SK-N-SH treated with all-trans-retinoic acid at 6 μM for 48 hours (cell line): ENCODE measurements around the gene CYP2W1.

ENCODE experiments used
- ATAC-seq: fragments of 200-7000 bp; cut with Tn5 transposase; 3 replicates; pipeline ENCODE4 v1.9.1; 2020; ENCODE audit warnings: mild to moderate bottlenecking, moderate library complexity
- ARNTL ChIP-seq: fragments of 450-650 bp; formaldehyde crosslinking; IDR thresholded peaks from 2 replicates; pipeline ENCODE4 v1.5.0; 2020; ENCODE audit warnings: low read depth, mild to moderate bottlenecking, moderate library complexity, borderline replicate concordance
- BACH2 ChIP-seq: fragments of 250-450 bp; sonication (Bioruptor Pico); IDR thresholded peaks from 2 replicates; pipeline ENCODE4 v1.9.0; 2021; ENCODE audit warnings: mild to moderate bottlenecking, borderline replicate concordance
- CSDC2 ChIP-seq: fragments of 250-450 bp; sonication (Bioruptor Pico); IDR thresholded peaks from 2 replicates; pipeline ENCODE4 v1.5.0; 2020; ENCODE audit warnings: mild to moderate bottlenecking, moderate library complexity
- CSRNP3 ChIP-seq: fragments of 250-450 bp; sonication (Bioruptor Pico); IDR thresholded peaks from 2 replicates; pipeline ENCODE4 v1.5.1; 2021; ENCODE audit warnings: mild to moderate bottlenecking, moderate library complexity
- ESRRG ChIP-seq: fragments of 250-450 bp; sonication (Bioruptor Pico); IDR thresholded peaks from 2 replicates; pipeline ENCODE4 v1.6.1; 2021; ENCODE audit warnings: mild to moderate bottlenecking
- GLIS3 ChIP-seq: fragments of 250-450 bp; sonication (Bioruptor Pico); IDR thresholded peaks from 2 replicates; pipeline ENCODE4 v1.5.0; 2020; ENCODE audit warnings: mild to moderate bottlenecking, moderate library complexity
- ISL1 ChIP-seq: fragments of 250-450 bp; sonication (Bioruptor Pico); IDR thresholded peaks from 2 replicates; pipeline ENCODE4 v2.1.2; 2022; ENCODE audit warnings: mild to moderate bottlenecking, moderate library complexity
- PATZ1 ChIP-seq: fragments of 250-450 bp; sonication (Bioruptor Pico); IDR thresholded peaks from 2 replicates; pipeline ENCODE4 v1.8.0; 2020; ENCODE audit warnings: mild to moderate bottlenecking, moderate library complexity, borderline replicate concordance
- POU6F1 ChIP-seq: fragments of 250-450 bp; sonication (Bioruptor Pico); IDR thresholded peaks from 2 replicates; pipeline ENCODE4 v1.8.0; 2021; ENCODE audit warnings: low read depth, mild to moderate bottlenecking, moderate library complexity, borderline replicate concordance
- PPARA ChIP-seq: fragments of 250-450 bp; sonication (Bioruptor Pico); IDR thresholded peaks from 2 replicates; pipeline ENCODE4 v1.5.0; 2020; ENCODE audit warnings: mild to moderate bottlenecking, borderline replicate concordance
- RARB ChIP-seq: fragments of 250-450 bp; sonication (Bioruptor Pico); IDR thresholded peaks from 2 replicates; pipeline ENCODE4 v1.8.0; 2021; ENCODE audit warnings: mild to moderate bottlenecking, moderate library complexity
- SNAI2 ChIP-seq: fragments of 250-450 bp; sonication (Bioruptor Pico); IDR thresholded peaks from 2 replicates; pipeline ENCODE4 v1.5.0; 2020; ENCODE audit warnings: mild to moderate bottlenecking, moderate library complexity
- TCF4 ChIP-seq: fragments of 250-450 bp; sonication (Bioruptor Pico); IDR thresholded peaks from 2 replicates; pipeline ENCODE4 v1.8.0; 2021; ENCODE audit warnings: mild to moderate bottlenecking, moderate library complexity, borderline replicate concordance
- TOX ChIP-seq: fragments of 250-450 bp; sonication (Bioruptor Pico); IDR thresholded peaks from 2 replicates; pipeline ENCODE4 v1.8.0; 2021; ENCODE audit warnings: mild to moderate bottlenecking, moderate library complexity, borderline replicate concordance
- TSHZ2 ChIP-seq: fragments of 250-450 bp; sonication (Bioruptor Pico); IDR thresholded peaks from 2 replicates; pipeline ENCODE4 v1.5.0; 2020; ENCODE audit warnings: mild to moderate bottlenecking, moderate library complexity
- ZC3H10 ChIP-seq: fragments of 250-450 bp; sonication (Bioruptor Pico); IDR thresholded peaks from 2 replicates; pipeline ENCODE4 v1.5.1; 2021; ENCODE audit warnings: mild to moderate bottlenecking, moderate library complexity
- ZFP3 ChIP-seq: fragments of 250-450 bp; sonication (Bioruptor Pico); IDR thresholded peaks from 2 replicates; pipeline ENCODE4 v1.5.0; 2020; ENCODE audit warnings: mild to moderate bottlenecking, moderate library complexity
- ZNF565 ChIP-seq: fragments of 450-650 bp; formaldehyde crosslinking; conservative IDR thresholded peaks from 2 replicates; pipeline ENCODE4 v1.5.0; 2020; ENCODE audit warnings: low read depth, mild to moderate bottlenecking, moderate library complexity
- ZNF70 ChIP-seq: fragments of 450-650 bp; formaldehyde crosslinking; IDR thresholded peaks from 2 replicates; pipeline ENCODE4 v1.5.0; 2020; ENCODE audit warnings: mild to moderate bottlenecking, moderate library complexity
- ZNF8 ChIP-seq: fragments of 450-650 bp; formaldehyde crosslinking; IDR thresholded peaks from 2 replicates; pipeline ENCODE4 v1.5.0; 2020; ENCODE audit warnings: mild to moderate bottlenecking, moderate library complexity

The CYP2W1 gene

GRCh38 chr7:938546-939185 lies 44.3 kb upstream of the CYP2W1 start:
- ATAC-seq: no peak
- TF ChIP-seq PATZ1 (CRISPR knock-in tag) (no peak), ARNTL (CRISPR knock-in tag) (no peak), GLIS3 (CRISPR knock-in tag) (no peak), ISL1 (CRISPR knock-in tag) (no peak), ZNF565 (CRISPR knock-in tag) (no peak), ZC3H10 (CRISPR knock-in tag) (no peak), CSRNP3 (CRISPR knock-in tag) (no peak), ESRRG (CRISPR knock-in tag) (no peak), BACH2 (CRISPR knock-in tag) (no peak), RARB (no peak), ZFP3 (CRISPR knock-in tag) (no peak), TOX (CRISPR knock-in tag) (no peak), CSDC2 (CRISPR knock-in tag) (no peak), TCF4 (CRISPR knock-in tag) (no peak), ZNF8 (CRISPR knock-in tag) (no peak), ZNF70 (CRISPR knock-in tag) (no peak), SNAI2 (CRISPR knock-in tag) (no peak), TSHZ2 (CRISPR knock-in tag) (no peak)

GRCh38 chr7:939843-940242 lies 43.1 kb upstream of the CYP2W1 start:
- TF ChIP-seq ESRRG (CRISPR knock-in tag) (no peak), ZNF8 (CRISPR knock-in tag) (no peak), PATZ1 (CRISPR knock-in tag) (no peak), GLIS3 (CRISPR knock-in tag) (no peak), PPARA (no peak), ARNTL (CRISPR knock-in tag) (no peak), POU6F1 (no peak), BACH2 (CRISPR knock-in tag) (no peak), TSHZ2 (CRISPR knock-in tag) (no peak), ISL1 (CRISPR knock-in tag) (no peak), SNAI2 (CRISPR knock-in tag) (no peak)
- ATAC-seq: no peak
